Measurements from ENCODE around the gene NIM1K. TPM values are rescaled to one million over a fixed set of nuclear protein-coding genes. Genes with fewer than 3 reads are reported as not detected.
"Not testable (repeated sequence)": the region's sequence is repeated elsewhere in the genome, so short reads cannot be mapped to it uniquely, and the experiment has no call there.

NIM1K gene
- total RNA-seq, 1 experiment from 2014 or later, result 0.07 TPM

DNA sequence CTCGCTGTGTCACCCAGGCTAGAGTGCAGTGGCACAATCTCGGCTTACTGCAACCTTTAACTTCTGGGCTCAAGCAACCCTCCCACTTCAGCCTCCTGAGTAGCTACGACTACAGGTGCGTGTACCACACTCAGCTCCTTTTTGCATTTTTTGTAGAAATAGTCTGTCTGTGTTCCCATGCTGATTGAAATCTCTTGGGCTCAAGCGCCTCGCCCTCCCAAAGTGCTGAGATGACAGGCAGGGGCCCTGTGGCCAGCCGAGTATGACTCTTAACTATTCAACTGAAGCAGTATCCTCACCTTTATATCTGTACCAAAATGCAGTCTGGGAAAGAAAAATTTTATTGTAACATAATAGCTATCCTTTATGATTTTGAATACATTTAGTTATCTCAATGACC, 12.2 kb upstream of the NIM1K start:
- H3K4me3 Mint-ChIP-seq, result peak overlapping the region; percentile 14; the same call in 1 of the 2 replicates
- TF ChIP-seq ZNF416 (CRISPR knock-in tag; IDR thresholded peaks at IDR 0.05), result no peak
- TF ChIP-seq ZBTB21 (CRISPR knock-in tag; IDR thresholded peaks at IDR 0.05; ENCODE audit: borderline replicate concordance), result no peak
- no peak for TF ChIP-seq RELA (CRISPR knock-in tag; IDR thresholded peaks at IDR 0.05; ENCODE audit: borderline replicate concordance)
- TF ChIP-seq ATF1 (CRISPR knock-in tag; IDR thresholded peaks at IDR 0.05), result no peak
- TF ChIP-seq, protein P1, sequence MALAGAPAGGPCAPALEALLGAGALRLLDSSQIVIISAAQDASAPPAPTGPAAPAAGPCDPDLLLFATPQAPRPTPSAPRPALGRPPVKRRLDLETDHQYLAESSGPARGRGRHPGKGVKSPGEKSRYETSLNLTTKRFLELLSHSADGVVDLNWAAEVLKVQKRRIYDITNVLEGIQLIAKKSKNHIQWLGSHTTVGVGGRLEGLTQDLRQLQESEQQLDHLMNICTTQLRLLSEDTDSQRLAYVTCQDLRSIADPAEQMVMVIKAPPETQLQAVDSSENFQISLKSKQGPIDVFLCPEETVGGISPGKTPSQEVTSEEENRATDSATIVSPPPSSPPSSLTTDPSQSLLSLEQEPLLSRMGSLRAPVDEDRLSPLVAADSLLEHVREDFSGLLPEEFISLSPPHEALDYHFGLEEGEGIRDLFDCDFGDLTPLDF (CRISPR knock-in tag; IDR thresholded peaks at IDR 0.05), result no peak
- TF ChIP-seq, protein P2, sequence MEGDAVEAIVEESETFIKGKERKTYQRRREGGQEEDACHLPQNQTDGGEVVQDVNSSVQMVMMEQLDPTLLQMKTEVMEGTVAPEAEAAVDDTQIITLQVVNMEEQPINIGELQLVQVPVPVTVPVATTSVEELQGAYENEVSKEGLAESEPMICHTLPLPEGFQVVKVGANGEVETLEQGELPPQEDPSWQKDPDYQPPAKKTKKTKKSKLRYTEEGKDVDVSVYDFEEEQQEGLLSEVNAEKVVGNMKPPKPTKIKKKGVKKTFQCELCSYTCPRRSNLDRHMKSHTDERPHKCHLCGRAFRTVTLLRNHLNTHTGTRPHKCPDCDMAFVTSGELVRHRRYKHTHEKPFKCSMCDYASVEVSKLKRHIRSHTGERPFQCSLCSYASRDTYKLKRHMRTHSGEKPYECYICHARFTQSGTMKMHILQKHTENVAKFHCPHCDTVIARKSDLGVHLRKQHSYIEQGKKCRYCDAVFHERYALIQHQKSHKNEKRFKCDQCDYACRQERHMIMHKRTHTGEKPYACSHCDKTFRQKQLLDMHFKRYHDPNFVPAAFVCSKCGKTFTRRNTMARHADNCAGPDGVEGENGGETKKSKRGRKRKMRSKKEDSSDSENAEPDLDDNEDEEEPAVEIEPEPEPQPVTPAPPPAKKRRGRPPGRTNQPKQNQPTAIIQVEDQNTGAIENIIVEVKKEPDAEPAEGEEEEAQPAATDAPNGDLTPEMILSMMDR (IDR thresholded peaks at IDR 0.05), result no peak

DNA sequence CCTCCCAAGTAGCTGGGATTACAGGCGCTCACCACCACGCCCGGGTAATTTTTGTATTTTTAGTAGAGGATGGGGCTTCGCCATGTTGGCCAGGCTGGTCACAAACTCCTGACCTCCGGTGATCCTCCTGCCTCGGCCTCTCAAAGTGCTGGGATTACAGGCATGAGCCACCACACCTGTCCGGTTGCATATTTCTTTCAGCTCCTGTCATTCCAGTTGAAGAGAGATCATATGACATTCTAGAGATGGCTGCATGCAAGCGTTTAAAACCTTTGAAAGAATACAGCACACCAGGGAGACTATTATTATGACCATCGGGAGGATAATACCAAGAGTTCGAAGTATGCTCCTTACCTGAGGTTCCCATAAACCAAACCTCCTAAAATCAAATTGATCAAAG, 9.6 kb upstream of the NIM1K start:
- Mint-ChIP-seq H3K9me3 (no peaks in the 10 kb centered on the region), H3K36me3 (no peaks in the 10 kb centered on the region), H3K27me3 (ENCODE audit: low read depth) (no peaks in the 10 kb centered on the region), H3K27ac (no peak overlapping the region), H3K4me3 (no peak overlapping the region), H3K4me1 (peaks cover 28% of the 10 kb centered on the region)
- ChIA-PET CTCF (no interaction called here), POLR2A (interaction anchor here (0.7 kb wide), 1 partner anchor 544 kb away, joined by 4 read pairs; no protein-coding TSS in a partner anchor)
- DNase-seq (ENCODE audit: low spot score) (no peak), ATAC-seq (no peak)
- TF ChIP-seq ZNF138 (CRISPR knock-in tag; conservative IDR thresholded peaks at IDR 0.05) (no peak), NFATC4 (CRISPR knock-in tag; IDR thresholded peaks at IDR 0.05) (no peak), GABPB1 (CRISPR knock-in tag; IDR thresholded peaks at IDR 0.05) (no peak)
- TF ChIP-seq, protein P3, sequence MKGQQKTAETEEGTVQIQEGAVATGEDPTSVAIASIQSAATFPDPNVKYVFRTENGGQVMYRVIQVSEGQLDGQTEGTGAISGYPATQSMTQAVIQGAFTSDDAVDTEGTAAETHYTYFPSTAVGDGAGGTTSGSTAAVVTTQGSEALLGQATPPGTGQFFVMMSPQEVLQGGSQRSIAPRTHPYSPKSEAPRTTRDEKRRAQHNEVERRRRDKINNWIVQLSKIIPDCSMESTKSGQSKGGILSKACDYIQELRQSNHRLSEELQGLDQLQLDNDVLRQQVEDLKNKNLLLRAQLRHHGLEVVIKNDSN (CRISPR knock-in tag; IDR thresholded peaks at IDR 0.05), result no peak

More for the DNA sequence above, 12.2 kb upstream of the NIM1K start:
- no peaks in the 10 kb centered on the region for H3K9me3 Mint-ChIP-seq
- POLR2A ChIA-PET, result no interaction called here
- H3K27ac Mint-ChIP-seq, result peak overlapping the region; percentile 41; the same call in 1 of the 2 replicates
- no peaks in the 10 kb centered on the region; the same call in 1 of the 2 replicates for H3K36me3 Mint-ChIP-seq
- CTCF ChIA-PET, result interaction anchor here (0.6 to 0.9 kb wide), 2 partner anchors 14 to 304 kb away, joined by 3 read pairs; partner anchors contain the start of gene TMEM267
- DNase-seq (ENCODE audit: low spot score) (no peak), ATAC-seq (peak; percentile 26; the same call in 1 of the 2 replicates)
- no peaks in the 10 kb centered on the region for H3K27me3 Mint-ChIP-seq (ENCODE audit: low read depth)
- H3K4me1 Mint-ChIP-seq, result peaks cover 33% of the 10 kb centered on the region

DNA sequence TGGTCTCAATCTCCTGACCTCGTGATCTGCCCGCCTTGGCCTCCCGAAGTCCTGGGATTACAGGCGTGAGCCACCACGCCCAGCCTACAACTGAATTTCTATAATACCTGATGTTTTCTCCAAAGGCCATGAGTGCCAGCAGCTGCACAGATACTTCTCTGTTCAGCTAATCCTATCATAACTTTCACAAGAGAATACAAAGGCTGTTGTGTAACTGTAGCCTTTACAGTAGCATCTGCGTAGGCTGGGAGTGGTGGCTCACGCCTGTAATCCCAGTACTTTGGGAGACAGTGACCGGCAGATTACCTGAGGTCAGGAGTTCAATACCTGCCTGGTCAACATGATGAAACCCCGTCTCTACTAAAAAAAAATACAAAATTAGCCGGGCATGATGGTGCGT, 8.9 kb upstream of the NIM1K start:
- H3K9me3 Mint-ChIP-seq; CTCF ChIA-PET; H3K36me3 Mint-ChIP-seq; H3K27me3 Mint-ChIP-seq (ENCODE audit: low read depth); ATAC-seq; POLR2A ChIA-PET; H3K4me3 Mint-ChIP-seq; H3K27ac Mint-ChIP-seq; DNase-seq (ENCODE audit: low spot score): not testable (repeated sequence)
- peaks cover 25% of the 10 kb centered on the region for H3K4me1 Mint-ChIP-seq

DNA sequence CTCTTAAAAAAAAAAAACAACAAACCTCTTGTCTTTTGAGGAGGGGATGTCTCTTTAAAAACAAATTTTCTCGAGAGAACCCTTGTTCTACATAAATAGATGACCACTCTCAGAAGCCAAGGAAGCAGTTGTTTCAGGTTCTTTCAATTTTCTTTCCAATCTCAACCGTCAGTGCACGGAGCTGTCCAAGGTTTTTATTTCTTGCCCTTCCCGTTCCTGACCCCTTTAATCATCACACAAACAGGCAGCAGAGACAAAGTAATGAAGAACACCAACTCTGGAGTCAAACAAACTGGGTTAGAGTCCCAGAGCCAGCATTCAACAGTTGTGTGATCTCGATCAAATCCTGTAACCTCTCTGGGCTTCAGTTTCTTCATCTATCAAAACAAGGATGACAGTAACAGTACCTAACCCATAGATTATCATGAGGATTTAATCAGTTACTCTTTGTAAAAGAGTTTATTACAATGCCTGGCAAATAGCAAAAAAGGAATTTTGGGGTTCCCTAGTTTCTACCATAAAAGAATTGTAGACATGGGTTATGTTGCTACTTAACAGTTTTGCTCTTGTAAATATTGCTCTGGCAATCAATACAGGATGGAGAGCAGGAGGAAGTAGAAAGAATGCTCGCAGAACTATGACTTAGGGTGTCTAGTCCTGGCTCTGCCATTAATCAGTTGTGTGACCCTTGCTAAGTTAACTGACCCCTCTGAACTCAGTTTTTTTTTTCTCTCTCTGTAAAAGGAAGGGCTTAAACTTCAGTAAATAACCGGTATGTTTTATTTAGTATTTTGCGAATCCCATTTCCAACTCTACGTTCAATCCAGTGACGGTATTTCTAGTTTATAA, 1.0 kb upstream of the NIM1K start:
- peaks cover 27% of the 10 kb centered on the region for H3K4me1 Mint-ChIP-seq
- H3K4me3 Mint-ChIP-seq, result peak overlapping the region; percentile 79
- no peak for DNase-seq (ENCODE audit: low spot score)
- H3K9me3 Mint-ChIP-seq, result 0 out of 2 replicates have a peak, but pooled peaks cover 8% of the 10 kb centered on the region
- H3K27ac Mint-ChIP-seq, result no peak overlapping the region
- ChIA-PET POLR2A (interaction anchor here (1.1 kb wide), 1 partner anchor 70 kb away, joined by 5 read pairs; the partner anchor contains the start of gene ZNF131), CTCF (interaction anchor here (0.8 to 1.2 kb wide), 3 partner anchors 25 to 293 kb away, joined by 3 to 4 read pairs (median 3); partner anchors contain the start of gene TMEM267)
- H3K36me3 Mint-ChIP-seq, result no peaks in the 10 kb centered on the region
- peaks cover 54% of the 10 kb centered on the region for H3K27me3 Mint-ChIP-seq (ENCODE audit: low read depth)
- ATAC-seq, result no peak
- no peak for TF ChIP-seq JUN (CRISPR knock-in tag; IDR thresholded peaks at IDR 0.05)
- TF ChIP-seq, protein P3 (CRISPR knock-in tag; IDR thresholded peaks at IDR 0.05), result no peak
- no peak for TF ChIP-seq NFYB (CRISPR knock-in tag; conservative IDR thresholded peaks at IDR 0.05; ENCODE audit: low read depth)
- TF ChIP-seq MXD4 (CRISPR knock-in tag; IDR thresholded peaks at IDR 0.05; ENCODE audit: borderline replicate concordance), result no peak
- no peak for TF ChIP-seq RORB (CRISPR knock-in tag; IDR thresholded peaks at IDR 0.05)
- no peak for TF ChIP-seq SOX15 (CRISPR knock-in tag; IDR thresholded peaks at IDR 0.05)
- TF ChIP-seq FOXK1 (CRISPR knock-in tag; IDR thresholded peaks at IDR 0.05), result no peak
- TF ChIP-seq, protein P4, sequence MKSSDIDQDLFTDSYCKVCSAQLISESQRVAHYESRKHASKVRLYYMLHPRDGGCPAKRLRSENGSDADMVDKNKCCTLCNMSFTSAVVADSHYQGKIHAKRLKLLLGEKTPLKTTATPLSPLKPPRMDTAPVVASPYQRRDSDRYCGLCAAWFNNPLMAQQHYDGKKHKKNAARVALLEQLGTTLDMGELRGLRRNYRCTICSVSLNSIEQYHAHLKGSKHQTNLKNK (CRISPR knock-in tag; IDR thresholded peaks at IDR 0.05), result no peak
- no peak for TF ChIP-seq JAZF1 (CRISPR knock-in tag; IDR thresholded peaks at IDR 0.05)
- TF ChIP-seq, protein P5, sequence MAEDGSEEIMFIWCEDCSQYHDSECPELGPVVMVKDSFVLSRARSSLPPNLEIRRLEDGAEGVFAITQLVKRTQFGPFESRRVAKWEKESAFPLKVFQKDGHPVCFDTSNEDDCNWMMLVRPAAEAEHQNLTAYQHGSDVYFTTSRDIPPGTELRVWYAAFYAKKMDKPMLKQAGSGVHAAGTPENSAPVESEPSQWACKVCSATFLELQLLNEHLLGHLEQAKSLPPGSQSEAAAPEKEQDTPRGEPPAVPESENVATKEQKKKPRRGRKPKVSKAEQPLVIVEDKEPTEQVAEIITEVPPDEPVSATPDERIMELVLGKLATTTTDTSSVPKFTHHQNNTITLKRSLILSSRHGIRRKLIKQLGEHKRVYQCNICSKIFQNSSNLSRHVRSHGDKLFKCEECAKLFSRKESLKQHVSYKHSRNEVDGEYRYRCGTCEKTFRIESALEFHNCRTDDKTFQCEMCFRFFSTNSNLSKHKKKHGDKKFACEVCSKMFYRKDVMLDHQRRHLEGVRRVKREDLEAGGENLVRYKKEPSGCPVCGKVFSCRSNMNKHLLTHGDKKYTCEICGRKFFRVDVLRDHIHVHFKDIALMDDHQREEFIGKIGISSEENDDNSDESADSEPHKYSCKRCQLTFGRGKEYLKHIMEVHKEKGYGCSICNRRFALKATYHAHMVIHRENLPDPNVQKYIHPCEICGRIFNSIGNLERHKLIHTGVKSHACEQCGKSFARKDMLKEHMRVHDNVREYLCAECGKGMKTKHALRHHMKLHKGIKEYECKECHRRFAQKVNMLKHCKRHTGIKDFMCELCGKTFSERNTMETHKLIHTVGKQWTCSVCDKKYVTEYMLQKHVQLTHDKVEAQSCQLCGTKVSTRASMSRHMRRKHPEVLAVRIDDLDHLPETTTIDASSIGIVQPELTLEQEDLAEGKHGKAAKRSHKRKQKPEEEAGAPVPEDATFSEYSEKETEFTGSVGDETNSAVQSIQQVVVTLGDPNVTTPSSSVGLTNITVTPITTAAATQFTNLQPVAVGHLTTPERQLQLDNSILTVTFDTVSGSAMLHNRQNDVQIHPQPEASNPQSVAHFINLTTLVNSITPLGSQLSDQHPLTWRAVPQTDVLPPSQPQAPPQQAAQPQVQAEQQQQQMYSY (CRISPR knock-in tag; IDR thresholded peaks at IDR 0.05), result no peak
- TF ChIP-seq ZBTB21 (CRISPR knock-in tag; IDR thresholded peaks at IDR 0.05; ENCODE audit: borderline replicate concordance), result no peak
